Smooth muscle cell of the umbilical artery (primary cell): ENCODE data around the gene SLC5A6. TPM values are rescaled to one million over a fixed set of nuclear protein-coding genes. Genes with fewer than 3 reads are reported as not detected.

Experiments used
- total RNA-seq: library from RNA; depleted of rRNA; stranded (reverse); fragments of >200 nt; gene quantifications from 2 replicates; pipeline ENCODE4 v1.2.3, GENCODE V29; 2014

Gene SLC5A6
- 20.8 and 37.6 TPM in 2 replicates for total RNA-seq

DNA sequence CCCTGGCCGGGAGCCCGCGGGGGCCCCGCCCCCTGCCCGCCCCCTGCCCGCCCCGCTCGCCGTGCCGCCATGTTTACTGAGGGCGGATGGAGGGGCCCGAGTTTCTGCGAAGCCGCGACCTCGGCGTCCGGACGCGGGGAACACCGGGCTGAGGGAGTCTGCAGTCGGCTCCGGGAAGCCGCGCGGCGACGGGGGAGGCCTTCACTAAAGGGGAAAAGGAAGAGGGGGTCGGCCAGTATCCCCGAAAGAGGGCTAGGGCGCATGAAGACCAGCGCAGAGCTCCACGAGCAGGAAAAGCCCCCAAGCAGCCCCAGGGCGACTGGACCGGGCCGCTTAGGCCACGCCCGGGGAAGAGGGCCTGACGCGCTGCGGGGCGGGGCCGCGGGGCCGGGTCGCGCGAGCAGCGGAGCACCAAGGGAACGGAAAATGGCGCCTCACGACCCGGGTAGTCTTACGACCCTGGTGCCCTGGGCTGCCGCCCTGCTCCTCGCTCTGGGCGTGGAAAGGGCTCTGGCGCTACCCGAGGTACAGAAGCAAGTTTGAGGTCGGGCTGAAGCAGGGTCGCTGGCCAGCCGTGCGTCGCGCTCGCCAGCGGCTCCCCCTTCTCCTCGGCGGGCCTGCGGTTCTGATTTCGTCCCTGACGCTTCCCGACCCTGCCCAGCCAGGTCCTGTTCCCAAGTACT lies at the start of gene SLC5A6, which contains the start of gene ATRAID:
Gene SLC5A6, minus strand, starts transcription at position 326 of the 683 bp plus-strand sequence. CDS start 4,618 bp downstream, outside the sequence.
Gene ATRAID, plus strand, starts transcription at position 99 of the 683 bp plus-strand sequence. Its CDS starts 328 bp downstream, at position 427.

DNA sequence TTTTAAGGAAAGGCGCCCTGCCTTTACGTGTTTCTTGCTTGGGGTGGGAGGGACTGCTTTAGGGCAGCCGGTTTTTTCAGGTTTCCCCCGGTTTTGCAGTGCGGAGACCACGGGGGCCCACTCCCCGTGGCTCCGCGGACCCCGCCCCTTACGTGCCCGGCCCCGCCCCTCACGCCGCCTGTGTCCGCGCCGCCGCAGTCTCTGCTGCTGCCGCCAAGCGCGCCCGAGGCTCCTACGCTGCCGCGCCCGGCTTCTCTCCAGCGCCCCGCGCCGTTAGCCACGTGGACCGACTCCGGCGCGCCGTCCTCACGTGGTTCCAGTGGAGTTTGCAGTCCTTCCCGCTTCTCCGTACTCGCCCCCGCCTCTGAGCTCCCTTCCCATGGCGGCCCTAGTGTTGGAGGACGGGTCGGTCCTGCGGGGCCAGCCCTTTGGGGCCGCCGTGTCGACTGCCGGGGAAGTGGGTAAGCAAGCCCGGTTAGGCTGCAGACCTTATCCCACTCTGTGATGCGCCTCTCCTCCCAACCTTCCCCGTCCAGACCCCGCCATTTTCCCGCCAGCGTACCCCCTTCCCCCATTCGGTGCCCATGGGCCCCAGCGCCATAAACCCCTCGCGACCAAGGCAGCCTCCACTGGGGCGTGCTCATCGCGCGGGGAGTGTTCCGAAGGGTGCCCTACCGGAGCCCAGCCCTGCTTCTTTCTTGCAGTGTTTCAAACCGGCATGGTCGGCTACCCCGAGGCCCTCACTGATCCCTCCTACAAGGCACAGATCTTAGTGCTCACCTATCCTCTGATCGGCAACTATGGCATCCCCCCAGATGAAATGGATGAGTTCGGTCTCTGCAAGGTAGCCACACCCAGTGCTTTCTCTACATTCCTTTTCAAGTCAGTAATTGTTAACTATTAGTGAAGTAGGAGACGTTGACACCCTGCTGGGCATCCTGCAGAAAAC lies 5.4 kb upstream of the SLC5A6 start, which contains the start of gene CAD:
Gene CAD, plus strand, starts transcription at position 197 of the 949 bp plus-strand sequence. Its CDS starts 183 bp downstream, at position 380.

Other genes starting within 250 kb of the SLC5A6 start
- gene MAPRE3, start 241.6 kb downstream of the SLC5A6 start, total RNA-seq = 6.5 and 7.7 TPM in 2 replicates
- 49.3 and 60.7 TPM in 2 replicates for gene TMEM214, start 179.3 kb downstream of the SLC5A6 start, total RNA-seq
- gene AGBL5, start 160.6 kb downstream of the SLC5A6 start, total RNA-seq = 25.1 and 25.8 TPM in 2 replicates
- gene OST4, start 140.6 kb downstream of the SLC5A6 start, total RNA-seq = 334 and 797 TPM in 2 replicates
- gene EMILIN1, start 133.7 kb downstream of the SLC5A6 start, total RNA-seq = 394 and 462 TPM in 2 replicates
- 0.59 and 1.2 TPM in 2 replicates for gene KHK, start 125.5 kb downstream of the SLC5A6 start, total RNA-seq
- gene CGREF1, start 93.1 kb downstream of the SLC5A6 start, total RNA-seq = 10.4 and 13.2 TPM in 2 replicates
- gene ABHD1, start 88.5 kb downstream of the SLC5A6 start, total RNA-seq = not detected in 2 replicates
- gene PREB, start 77.6 kb downstream of the SLC5A6 start, total RNA-seq = 41.3 and 46.9 TPM in 2 replicates
- gene PRR30, start 72.9 kb downstream of the SLC5A6 start, total RNA-seq = not detected in 2 replicates
- gene TCF23, start 63.3 kb downstream of the SLC5A6 start, total RNA-seq = not detected in 2 replicates
- gene ATRAID, start 227 bp downstream of the SLC5A6 start, total RNA-seq = 128 and 271 TPM in 2 replicates
- gene CAD, start 5.1 kb upstream of the SLC5A6 start, total RNA-seq = 32.1 and 72.8 TPM in 2 replicates
- gene SLC30A3, start 50.8 kb upstream of the SLC5A6 start, total RNA-seq = 0.09 TPM in 1 of 2 replicates, not detected in the other
- gene DNAJC5G, start 63.2 kb upstream of the SLC5A6 start, total RNA-seq = not detected in 2 replicates
- gene TRIM54, start 70.2 kb upstream of the SLC5A6 start, total RNA-seq = not detected in 2 replicates
- 0.30 and 0.42 TPM in 2 replicates for gene UCN, start 96.2 kb upstream of the SLC5A6 start, total RNA-seq
- gene MPV17, start 110.8 kb upstream of the SLC5A6 start, total RNA-seq = 73.6 and 107 TPM in 2 replicates
- gene GTF3C2, start 144.5 kb upstream of the SLC5A6 start, total RNA-seq = 28.8 and 35.8 TPM in 2 replicates
- gene EIF2B4, start 158.1 kb upstream of the SLC5A6 start, total RNA-seq = 17.8 and 23.0 TPM in 2 replicates
- 113 and 139 TPM in 2 replicates for gene SNX17, start 158.3 kb upstream of the SLC5A6 start, total RNA-seq
- 9.8 and 11.6 TPM in 2 replicates for gene ZNF513, start 168.5 kb upstream of the SLC5A6 start, total RNA-seq
- gene PPM1G, start 197.3 kb upstream of the SLC5A6 start, total RNA-seq = 56.4 and 77.7 TPM in 2 replicates
- 104 and 112 TPM in 2 replicates for gene NRBP1, start 216.4 kb upstream of the SLC5A6 start, total RNA-seq
- not detected in 2 replicates for gene KRTCAP3, start 230.1 kb upstream of the SLC5A6 start, total RNA-seq